Raji (cell line): ENCODE measurements around the gene MAPKAP1.

Source experiments
- POLR2A ChIP-seq: IDR thresholded peaks from 2 replicates; pipeline ENCODE4 v1.6.1; 2011; ENCODE audit warnings: low read depth, low read length, control low read depth; ENCODE audit not compliant: insufficient read depth

Gene MAPKAP1

GRCh38 chr9:125620216-125620615 lies 86.8 kb downstream of the MAPKAP1 start:
- no peak for TF ChIP-seq POLR2A

DNA sequence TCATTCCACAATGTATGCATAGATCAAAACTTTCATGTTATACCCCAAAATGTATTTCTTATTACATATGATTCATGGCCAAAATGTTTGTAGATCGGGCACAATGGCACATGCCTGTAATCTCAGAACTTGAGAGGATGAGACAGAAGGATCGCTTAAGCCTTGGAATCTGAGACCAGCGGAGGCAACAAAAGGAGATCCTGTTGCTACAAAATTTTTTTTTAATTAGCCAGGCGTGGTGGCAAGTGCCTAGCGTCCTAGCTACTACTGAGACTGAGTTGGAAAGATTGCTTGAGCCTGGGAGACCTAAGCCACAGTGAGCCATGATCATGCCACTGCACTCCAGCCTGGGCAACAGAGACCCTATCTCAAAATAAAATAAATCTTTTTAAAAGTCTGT lies 89.9 kb downstream of the MAPKAP1 start:
- no peak for TF ChIP-seq POLR2A

DNA sequence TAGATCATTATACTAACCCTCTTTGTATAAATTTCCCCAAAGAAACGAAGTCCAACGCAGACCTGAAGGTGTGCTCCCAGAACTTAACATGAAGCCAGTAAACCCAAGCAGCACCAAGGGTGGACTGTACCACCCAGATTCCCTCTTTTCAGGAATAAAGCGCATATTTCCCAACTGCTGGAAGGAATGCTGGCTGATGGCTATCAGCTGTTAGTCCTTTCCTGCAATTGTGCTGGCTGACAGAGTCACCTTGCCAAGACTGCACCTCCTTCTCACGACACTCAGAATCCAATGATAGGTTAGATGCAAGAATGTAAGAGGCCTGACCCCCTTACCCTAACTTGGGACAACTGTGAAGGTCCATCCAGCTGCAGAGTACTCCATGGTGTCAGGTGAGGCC lies 93.9 kb downstream of the MAPKAP1 start:
- no peak for TF ChIP-seq POLR2A

GRCh38 chr9:125612616-125613015 lies 94.4 kb downstream of the MAPKAP1 start:
- TF ChIP-seq POLR2A, result no peak

GRCh38 chr9:125611121-125611765 lies 95.8 kb downstream of the MAPKAP1 start:
- no peak for TF ChIP-seq POLR2A

GRCh38 chr9:125609744-125610143 lies 97.3 kb downstream of the MAPKAP1 start:
- TF ChIP-seq POLR2A, result no peak

DNA sequence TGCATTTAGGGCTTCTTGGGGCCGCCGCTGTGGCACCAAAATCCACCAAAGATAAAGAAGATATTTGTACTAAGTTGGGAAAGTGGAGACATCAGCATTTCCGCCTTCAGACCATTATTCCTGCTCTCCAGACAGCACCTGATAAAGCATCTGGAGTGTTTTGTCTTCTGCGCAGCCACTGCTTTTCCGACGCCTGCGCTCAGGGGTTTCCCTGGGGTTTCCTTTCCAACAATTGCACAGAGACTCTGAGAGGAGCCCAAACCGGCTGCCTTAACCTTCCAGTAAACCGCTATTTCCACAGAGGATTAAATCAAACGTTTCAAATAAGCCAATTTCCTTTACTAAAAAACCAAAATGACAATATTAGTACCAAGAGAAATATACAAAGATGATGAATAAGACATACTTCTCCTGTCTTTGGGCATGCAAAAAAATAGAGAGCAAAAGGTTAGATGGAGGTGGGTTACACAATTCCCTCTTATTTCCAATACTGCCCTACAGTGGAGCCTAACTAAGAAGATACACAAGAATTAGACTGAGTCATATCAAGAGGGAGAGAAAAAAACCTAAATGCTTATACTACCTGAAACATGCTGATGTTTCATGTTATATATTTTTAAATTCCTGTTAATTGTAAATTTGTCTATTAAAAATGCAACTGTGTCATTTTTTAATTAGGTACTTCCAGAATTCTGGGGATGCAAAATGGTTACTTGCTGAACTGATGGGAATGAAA lies 98.4 kb downstream of the MAPKAP1 start:
- TF ChIP-seq POLR2A, result no peak

- TF ChIP-seq POLR2A, result no peak
These were observed 102.8 kb downstream of the MAPKAP1 start for GRCh38 chr9:125604196-125604595.

DNA sequence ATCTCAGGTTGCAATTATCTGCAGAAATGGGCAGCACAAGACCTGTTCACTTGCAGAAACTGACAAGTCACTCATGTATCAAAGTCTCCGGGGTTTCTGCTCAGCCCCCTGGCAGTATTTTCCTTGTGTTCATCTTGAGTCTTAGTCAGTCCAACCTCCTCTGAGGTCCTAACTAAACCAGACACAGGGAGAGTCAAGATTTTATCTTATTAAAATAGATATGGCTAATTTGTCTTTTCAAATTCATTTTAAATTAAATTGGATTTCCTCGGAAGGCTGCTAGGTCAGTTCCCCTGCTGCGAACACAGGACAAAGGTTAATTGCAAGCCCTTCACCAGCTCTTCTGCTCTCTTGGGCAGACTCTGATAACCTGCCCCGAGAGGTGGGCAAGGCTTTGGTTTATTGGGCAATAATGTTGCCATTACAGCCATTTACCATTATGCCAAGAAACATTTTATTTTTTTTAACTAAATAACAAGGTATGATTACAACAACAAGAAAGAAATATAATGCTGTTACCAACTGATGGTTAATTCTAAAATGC lies 103.5 kb downstream of the MAPKAP1 start:
- no peak for TF ChIP-seq POLR2A

DNA sequence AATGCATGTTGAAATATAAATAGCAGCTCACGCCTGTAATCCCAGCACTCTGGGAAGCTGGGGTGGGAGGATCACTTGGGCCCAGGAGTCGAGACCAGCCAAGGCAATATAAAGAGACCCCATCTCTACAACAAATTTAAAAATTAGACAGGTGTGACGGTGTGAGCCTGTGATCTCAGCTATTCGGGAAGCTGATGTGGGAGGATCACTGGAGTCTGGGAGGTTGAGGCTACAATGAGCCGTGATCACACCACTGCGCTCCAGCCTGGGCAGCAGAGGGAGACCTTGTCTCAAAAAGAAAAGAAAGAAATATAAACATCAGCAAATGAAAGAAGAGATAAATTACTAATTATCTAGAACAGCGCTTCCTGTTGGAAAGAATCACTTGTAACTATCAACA lies 105.0 kb downstream of the MAPKAP1 start:
- TF ChIP-seq POLR2A, result no peak

DNA sequence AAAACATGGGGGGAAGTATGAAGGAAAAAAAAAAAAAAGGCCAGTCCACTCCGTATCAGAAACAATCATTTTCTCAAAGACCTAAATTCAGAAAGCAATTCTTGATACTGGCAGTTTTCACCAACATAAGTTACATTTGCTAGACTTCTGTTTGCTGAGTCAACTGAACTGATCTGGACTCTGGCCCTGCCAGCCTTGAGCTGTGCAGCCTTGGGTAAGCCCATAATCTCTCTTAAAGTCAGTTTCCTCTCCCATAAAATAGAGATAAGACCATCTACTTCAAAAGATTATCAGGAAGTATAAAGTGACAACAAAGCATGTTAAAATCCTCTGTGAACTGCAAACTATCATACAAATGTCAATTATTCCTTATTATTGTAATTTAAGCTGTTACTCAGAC lies 106.8 kb downstream of the MAPKAP1 start:
- TF ChIP-seq POLR2A, result no peak

DNA sequence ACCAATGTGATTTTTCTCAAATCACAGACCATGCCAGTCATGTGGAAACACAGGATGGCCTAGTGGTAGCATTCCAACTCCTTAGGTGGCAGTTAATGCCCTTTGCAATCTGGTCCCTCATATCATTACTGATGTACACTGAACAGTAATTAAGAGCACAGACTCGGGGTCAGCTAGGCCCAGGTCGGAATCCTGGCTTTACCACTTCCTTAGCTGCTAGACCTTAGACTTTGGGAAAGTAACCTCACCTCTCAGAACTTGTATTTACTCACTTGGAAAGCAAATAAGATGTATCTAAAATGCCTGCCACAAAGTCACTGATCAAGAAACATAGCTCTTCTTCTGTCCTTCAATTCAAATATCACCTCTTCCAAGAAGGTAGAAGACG lies 112.8 kb downstream of the MAPKAP1 start:
- no peak for TF ChIP-seq POLR2A

- no peak for TF ChIP-seq POLR2A
These were observed 113.3 kb downstream of the MAPKAP1 start for GRCh38 chr9:125593581-125594222.

DNA sequence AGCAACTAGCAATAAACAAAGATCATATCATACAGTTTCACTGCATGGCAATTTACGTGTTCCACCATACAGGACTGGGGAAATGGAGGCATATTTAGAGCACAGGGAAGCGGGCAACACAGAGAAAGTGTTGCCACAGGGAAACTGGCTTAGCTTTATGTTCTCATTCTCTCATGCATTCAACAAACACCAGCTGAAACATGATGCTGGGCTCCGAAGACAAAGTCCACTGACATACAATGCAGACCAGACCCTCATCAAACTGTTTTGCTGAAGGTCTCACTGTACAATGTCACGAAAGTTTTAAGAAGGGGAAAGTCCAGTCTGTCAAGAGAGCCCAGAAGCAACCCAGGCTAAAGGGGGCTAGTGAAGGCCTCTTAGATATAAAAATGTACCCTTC lies 115.1 kb downstream of the MAPKAP1 start:
- no peak for TF ChIP-seq POLR2A

DNA sequence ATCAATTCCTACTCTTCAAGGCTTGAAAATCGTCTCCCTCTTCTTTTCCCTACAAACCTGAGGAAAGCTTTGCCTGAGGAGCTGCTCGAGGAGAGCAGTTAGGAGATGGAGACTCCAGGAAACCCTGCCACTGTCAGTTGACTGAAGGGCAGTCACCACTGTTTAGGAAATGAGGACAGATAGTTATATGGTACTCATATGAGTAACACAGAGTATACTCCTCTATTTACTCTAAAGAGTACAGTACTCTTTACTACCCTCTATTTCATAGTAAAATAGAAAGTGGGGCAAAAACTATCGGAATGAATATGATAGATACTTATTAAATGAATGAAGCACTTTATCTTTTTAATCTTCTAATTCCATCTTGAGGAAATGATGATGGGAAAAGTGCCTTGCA lies 115.8 kb downstream of the MAPKAP1 start:
- no peak for TF ChIP-seq POLR2A

DNA sequence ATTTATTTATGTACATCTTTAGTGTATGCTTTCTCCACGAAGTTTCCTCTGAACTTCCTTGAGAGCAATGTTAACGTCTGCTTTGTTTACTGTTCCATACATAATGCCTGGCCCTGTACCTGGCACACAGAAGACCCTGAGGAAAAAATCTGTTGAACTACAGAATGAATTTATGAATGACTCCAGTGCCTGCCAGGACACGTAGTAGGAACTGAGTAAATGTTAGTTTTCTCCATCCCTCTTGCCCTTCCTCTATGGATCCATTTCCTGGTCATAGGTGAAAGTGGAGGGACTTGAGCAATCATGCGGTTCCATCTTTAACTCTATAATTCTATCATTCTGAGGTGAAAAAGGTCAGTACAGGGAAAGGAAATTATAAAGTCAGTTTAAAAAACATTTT lies 117.7 kb downstream of the MAPKAP1 start:
- TF ChIP-seq POLR2A, result no peak
